MCF 10A (cell line): Measurements from ENCODE around the gene GALNT9. TPM values are rescaled to one million over a fixed set of nuclear protein-coding genes. Genes with fewer than 3 reads are reported as not detected.

ENCODE experiments used
- BruUV-seq: library from RNA; stranded (reverse); fragments of 400-500 nt; replicated peaks from 2 replicates; lab custom pipeline; 2021; lab: Mats Ljungman, UMichigan
- CTCF ChIA-PET: fragments of 300-600 bp; sonication (Branson Sonifier 250); formaldehyde crosslinking; extraction: SDS; loops from one replicate; lab custom pipeline; 2021; ENCODE audit warnings: antibody characterized with exemption, inconsistent platforms; lab: Yijun Ruan, JAX
- POLR2A ChIA-PET: fragments of 300-600, 350-650 bp; sonication (Branson Sonifier 250); formaldehyde crosslinking; extraction: SDS; loops from one replicate; lab custom pipeline; 2020; ENCODE audit warnings: antibody characterized with exemption, inconsistent platforms; lab: Yijun Ruan, JAX
- DNase-seq: peaks from one replicate; pipeline ENCODE4 v3.0.0-alpha.2; 2018; ENCODE audit not compliant: unreplicated experiment
- H3K27ac Mint-ChIP-seq: one replicate; pipeline ENCODE4 v1.8.0; 2022; ENCODE audit warnings: mild to moderate bottlenecking, low read depth, mixed read lengths; ENCODE audit not compliant: unreplicated experiment
- H3K27me3 Mint-ChIP-seq: one replicate; pipeline ENCODE4 v1.8.0; 2022; ENCODE audit warnings: mixed read lengths; ENCODE audit not compliant: insufficient read depth, unreplicated experiment
- H3K36me3 Mint-ChIP-seq: one replicate; pipeline ENCODE4 v1.8.0; 2022; ENCODE audit warnings: mild to moderate bottlenecking, moderate library complexity, mixed read lengths; ENCODE audit not compliant: insufficient read depth, unreplicated experiment
- H3K4me1 Mint-ChIP-seq: one replicate; pipeline ENCODE4 v1.8.0; 2022; ENCODE audit warnings: mixed read lengths; ENCODE audit not compliant: insufficient read depth, unreplicated experiment
- H3K4me3 Mint-ChIP-seq: one replicate; pipeline ENCODE4 v1.8.0; 2022; ENCODE audit warnings: mild to moderate bottlenecking, moderate library complexity, mixed read lengths; ENCODE audit not compliant: unreplicated experiment
- H3K9me3 Mint-ChIP-seq: one replicate; pipeline ENCODE4 v1.8.0; 2022; ENCODE audit warnings: mixed read lengths; ENCODE audit not compliant: unreplicated experiment
- CTCF ChIP-seq: fragments of 200-600 bp; IDR thresholded peaks from one replicate; pipeline ENCODE4 v1.8.0; 2022; ENCODE audit warnings: antibody characterized with exemption, mild to moderate bottlenecking; ENCODE audit not compliant: unreplicated experiment
- intact Hi-C: fragments of 100-400 bp; cut with micrococcal nuclease; formaldehyde crosslinking; loops from 2 replicates; pipeline ENCODE4 v1.14.1; 2022
- total RNA-seq: library from RNA; stranded (reverse); gene quantifications from 2 replicates; pipeline ENCODE4 v1.2.3, GENCODE V29; 2022

GALNT9 gene
- total RNA-seq, 1 experiment from 2014 or later, result 4.4 TPM

GRCh38 chr12:132285991-132286681 lies 43.3 kb downstream of the GALNT9 start:
- no peaks in the 10 kb centered on the region for H3K27me3 Mint-ChIP-seq
- H3K27ac Mint-ChIP-seq, result peak overlapping the region; percentile 42
- no peaks in the 10 kb centered on the region for H3K9me3 Mint-ChIP-seq
- H3K4me3 Mint-ChIP-seq, result peak overlapping the region; percentile 42
- no peak for TF ChIP-seq CTCF
- peak; percentile 83 for DNase-seq
- no TSS peak for BruUV-seq
- POLR2A ChIA-PET, result interaction anchor here (0.8 kb wide), 1 partner anchor 41 kb away, joined by 3 read pairs; no protein-coding TSS in a partner anchor
- CTCF ChIA-PET, result interaction anchor here (0.9 kb wide), 1 partner anchor 237 kb away, joined by 3 read pairs; no protein-coding TSS in a partner anchor
- peaks cover 31% of the 10 kb centered on the region for H3K4me1 Mint-ChIP-seq
- intact Hi-C loops, result loop anchor here (10.0 kb wide), 1 partner anchor 69 kb away; no protein-coding TSS in a partner anchor
- H3K36me3 Mint-ChIP-seq, result no peaks in the 10 kb centered on the region

- Mint-ChIP-seq H3K4me3 (peak overlapping the region; percentile 42), H3K27me3 (no peaks in the 10 kb centered on the region), H3K4me1 (peaks cover 31% of the 10 kb centered on the region), H3K9me3 (no peaks in the 10 kb centered on the region), H3K27ac (peak overlapping the region; percentile 59), H3K36me3 (no peaks in the 10 kb centered on the region)
- CTCF ChIA-PET, result interaction anchor here (0.6 to 1.4 kb wide), 13 partner anchors 10 to 492 kb away, joined by 3 to 5 read pairs (median 3); no protein-coding TSS in a partner anchor
- no TSS peak for BruUV-seq
- POLR2A ChIA-PET, result interaction anchor here (0.7 to 1.9 kb wide), 4 partner anchors 9 to 123 kb away, joined by 3 to 20 read pairs (median 3); no protein-coding TSS in a partner anchor
- peak; percentile 89 for DNase-seq
- intact Hi-C loops, result loop anchor here (5.0 to 10.0 kb wide), 2 partner anchors 70 to 127 kb away; no protein-coding TSS in a partner anchor
- no peak for TF ChIP-seq CTCF
Measured at GRCh38 chr12:132284827-132285741, 44.3 kb downstream of the GALNT9 start.

DNA sequence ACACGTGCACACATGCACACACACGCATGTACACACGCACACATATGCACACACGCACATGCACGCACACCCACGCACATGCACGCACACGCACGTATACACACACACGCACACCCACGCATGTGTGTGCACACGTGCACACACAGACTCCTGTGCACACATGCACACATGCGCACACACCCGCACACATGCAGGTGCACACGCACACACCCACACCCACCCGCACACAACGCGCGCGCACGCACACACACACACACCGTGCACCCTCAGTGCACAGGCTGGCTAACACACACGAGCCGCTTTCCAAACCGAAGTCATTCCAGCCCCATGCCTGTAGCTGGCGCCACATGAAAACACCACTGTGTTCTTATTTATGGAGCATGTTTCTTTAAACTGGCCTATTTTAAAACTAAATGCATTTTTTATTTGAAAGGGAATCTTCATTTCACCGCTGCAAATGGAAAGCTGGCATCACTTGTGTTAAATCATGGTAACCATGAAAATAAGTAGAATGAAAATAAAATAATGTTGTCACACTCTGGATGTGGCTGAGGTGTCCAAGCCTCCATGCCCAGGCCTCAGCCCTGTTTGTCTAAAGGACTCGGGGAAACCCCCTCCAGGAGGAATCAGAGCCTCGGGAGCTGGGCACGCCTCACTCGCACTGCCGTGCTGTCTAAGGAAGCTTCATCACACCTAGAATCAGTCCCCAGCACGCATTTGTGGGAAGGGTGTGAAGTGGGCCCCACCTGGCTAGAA lies 45.1 kb downstream of the GALNT9 start:
- ChIA-PET POLR2A (interaction anchor here (0.7 to 1.9 kb wide), 4 partner anchors 8 to 122 kb away, joined by 3 to 20 read pairs (median 3); no protein-coding TSS in a partner anchor), CTCF (interaction anchor here (0.6 to 1.4 kb wide), 12 partner anchors 9 to 407 kb away, joined by 3 to 5 read pairs (median 3); no protein-coding TSS in a partner anchor)
- Mint-ChIP-seq H3K4me3 (peak overlapping the region; percentile 5), H3K36me3 (no peaks in the 10 kb centered on the region), H3K9me3 (no peaks in the 10 kb centered on the region), H3K27me3 (no peaks in the 10 kb centered on the region), H3K4me1 (peaks cover 31% of the 10 kb centered on the region), H3K27ac (peak overlapping the region; percentile 59)
- BruUV-seq, result TSS peak; percentile 25
- peak; percentile 23 for TF ChIP-seq CTCF
- intact Hi-C loops, result loop anchor here (5.0 to 10.0 kb wide), 2 partner anchors 71 to 128 kb away; no protein-coding TSS in a partner anchor
- DNase-seq, result peak; percentile 48
